Spleen (tissue), 7 donors: ENCODE data around the gene SLC39A11.

ENCODE experiments used
- CTCF ChIP-seq, 11 experiments: fragments of 200-600 bp in 7 of 11; fragments of 450-650 bp in 4 of 11; sonication (generic) in 4 of 11; IDR thresholded peaks in 8 of 11; conservative IDR thresholded peaks in 3 of 11; 1 replicate in 7 of 11; 2 replicates in 4 of 11; pipeline versions ENCODE4 v1.4.0 to v1.8.0; 2016 to 2021; ENCODE audit warnings: antibody characterized with exemption in 11 of 11, inconsistent platforms in 4 of 11, mild to moderate bottlenecking in 1 of 11
- POLR2A ChIP-seq, 3 donors: fragments of 450-650 bp; IDR thresholded peaks; one replicate each; pipeline ENCODE4 v1.5.1; 2017; ENCODE audit warnings: antibody characterized with exemption in 3 of 3, mild to moderate bottlenecking in 1 of 3
- POLR2AphosphoS5 ChIP-seq, 3 donors: sonication (generic); formaldehyde crosslinking; IDR thresholded peaks; one replicate each; pipeline ENCODE4 v1.5.1; 2017; ENCODE audit warnings: antibody characterized with exemption in 3 of 3
- donor health status: DM: no; HTN: no; CAD: no; lungs with moderate emphysema.
- donor health status: DM: no; HTN: no; CAD: no.
- donor health status: DM: no; HTN: no; CAD: no.

DNA sequence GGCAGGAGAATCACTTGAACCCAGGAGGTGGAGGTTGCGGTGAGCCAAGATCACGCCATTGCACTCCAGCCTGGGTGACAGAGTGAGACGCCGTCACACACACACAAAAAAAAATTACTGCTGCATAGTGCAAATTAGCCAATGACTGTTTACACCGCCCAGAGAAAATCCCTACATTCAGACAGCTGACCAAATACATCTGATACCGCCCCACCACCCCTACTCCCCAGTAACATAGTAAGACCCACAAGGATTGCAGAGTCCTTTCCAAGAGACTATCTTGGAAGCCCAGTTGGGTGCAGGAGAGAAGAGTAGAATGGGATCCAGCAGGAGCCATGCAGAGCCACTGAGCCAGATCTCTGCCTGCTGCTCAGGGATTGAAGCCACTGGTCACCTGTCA lies 63.5 kb downstream of the SLC39A11 start:
- no peak for TF ChIP-seq CTCF (IDR thresholded peaks at IDR 0.05 in 8 of 11, conservative IDR thresholded peaks at IDR 0.05 in 3 of 11)
- no peak for TF ChIP-seq POLR2A (IDR thresholded peaks at IDR 0.05)
- TF ChIP-seq POLR2AphosphoS5 (IDR thresholded peaks at IDR 0.05): no peak
